GM12864 (cell line): ENCODE measurements around the gene CNMD.
"Not testable (repeated sequence)": the region's sequence is repeated elsewhere in the genome, so short reads cannot be mapped to it uniquely, and the experiment has no call there.

Experiments
- DNase-seq: peaks from one replicate; pipeline ENCODE4 v3.0.0-alpha.2; 2011; ENCODE audit warnings: low read depth
- H3K4me3 ChIP-seq: 2 replicates; pipeline ENCODE4 v1.5.1; 2011; ENCODE audit warnings: mild to moderate bottlenecking, low read depth, low read length, control low read depth
- TF ChIP-seq, protein P1 (sequence below): IDR thresholded peaks from 2 replicates; pipeline ENCODE4 v1.5.1; 2011; ENCODE audit warnings: low read depth, mild to moderate bottlenecking, moderate library complexity, low read length, control low read depth, inconsistent platforms; ENCODE audit errors: missing control alignments

The CNMD gene

DNA sequence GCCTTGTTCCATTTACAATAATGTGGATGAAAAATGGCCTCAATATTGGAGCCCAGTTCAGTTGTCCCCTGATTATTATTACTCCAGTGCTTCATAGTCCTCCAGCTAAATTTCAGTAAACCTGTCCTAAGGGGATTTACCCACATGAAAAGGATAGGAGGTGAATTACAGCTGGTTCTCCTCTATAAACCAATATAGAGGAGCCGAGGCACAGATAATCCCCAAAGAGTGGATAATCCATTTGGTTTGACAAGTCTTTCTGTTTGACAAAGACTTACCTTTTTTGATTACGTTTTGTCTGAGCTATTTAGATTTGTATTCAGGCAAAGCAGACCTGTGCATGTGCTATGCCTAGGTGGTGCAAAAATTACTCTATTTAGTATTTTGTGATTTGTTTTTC is 2.7 kb downstream of the CNMD start:
- TF ChIP-seq, protein P1, sequence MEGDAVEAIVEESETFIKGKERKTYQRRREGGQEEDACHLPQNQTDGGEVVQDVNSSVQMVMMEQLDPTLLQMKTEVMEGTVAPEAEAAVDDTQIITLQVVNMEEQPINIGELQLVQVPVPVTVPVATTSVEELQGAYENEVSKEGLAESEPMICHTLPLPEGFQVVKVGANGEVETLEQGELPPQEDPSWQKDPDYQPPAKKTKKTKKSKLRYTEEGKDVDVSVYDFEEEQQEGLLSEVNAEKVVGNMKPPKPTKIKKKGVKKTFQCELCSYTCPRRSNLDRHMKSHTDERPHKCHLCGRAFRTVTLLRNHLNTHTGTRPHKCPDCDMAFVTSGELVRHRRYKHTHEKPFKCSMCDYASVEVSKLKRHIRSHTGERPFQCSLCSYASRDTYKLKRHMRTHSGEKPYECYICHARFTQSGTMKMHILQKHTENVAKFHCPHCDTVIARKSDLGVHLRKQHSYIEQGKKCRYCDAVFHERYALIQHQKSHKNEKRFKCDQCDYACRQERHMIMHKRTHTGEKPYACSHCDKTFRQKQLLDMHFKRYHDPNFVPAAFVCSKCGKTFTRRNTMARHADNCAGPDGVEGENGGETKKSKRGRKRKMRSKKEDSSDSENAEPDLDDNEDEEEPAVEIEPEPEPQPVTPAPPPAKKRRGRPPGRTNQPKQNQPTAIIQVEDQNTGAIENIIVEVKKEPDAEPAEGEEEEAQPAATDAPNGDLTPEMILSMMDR, result no peak
- no peak overlapping the region for H3K4me3 ChIP-seq
- DNase-seq, result no peak

DNA sequence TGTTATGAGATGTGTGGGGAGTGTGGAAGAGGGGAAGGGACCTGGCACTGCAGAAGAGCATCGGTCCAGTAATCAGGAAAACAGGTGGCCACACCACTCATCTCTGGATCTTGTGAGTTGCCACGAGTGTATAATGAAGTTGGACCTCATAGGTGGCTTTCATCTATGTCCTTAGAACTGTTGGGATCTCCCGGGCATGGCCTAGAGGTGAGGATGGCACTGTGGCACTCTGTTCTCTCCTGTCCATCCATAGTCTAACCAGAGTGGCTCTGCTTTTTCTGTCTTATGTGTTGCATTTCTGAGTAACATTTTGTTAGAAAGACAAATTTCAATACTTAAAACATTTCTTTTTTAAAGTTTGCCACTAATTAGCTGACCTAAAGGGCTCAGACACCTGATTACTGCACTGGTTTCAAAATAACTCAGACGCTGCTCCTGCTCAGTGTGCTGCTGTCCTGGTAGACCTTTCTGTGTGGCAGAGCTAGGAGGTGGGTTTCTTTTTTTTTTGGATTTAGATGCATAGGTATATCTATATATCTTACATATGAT is 5.5 kb downstream of the CNMD start:
- DNase-seq, result no peak
- TF ChIP-seq, protein P1, result no peak
- H3K4me3 ChIP-seq, result no peak overlapping the region

DNA sequence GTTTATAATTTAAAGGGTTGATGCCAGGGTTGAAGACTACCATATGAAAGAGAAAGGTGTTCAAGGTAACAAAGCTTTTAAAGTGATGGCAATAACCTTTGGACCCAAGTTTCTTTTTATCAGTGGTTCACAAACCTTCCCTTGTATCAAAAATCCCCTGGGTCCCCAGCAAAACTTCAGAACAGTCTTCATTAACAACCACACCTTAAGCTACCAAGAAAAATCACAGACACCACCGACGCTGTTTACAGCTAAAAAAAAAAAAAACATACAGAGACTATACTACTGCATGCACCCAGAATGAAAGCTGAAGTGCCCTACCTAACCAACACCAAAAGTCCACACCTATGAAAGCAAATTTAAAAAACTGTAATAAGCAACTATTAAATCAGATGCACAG is 13.4 kb downstream of the CNMD start:
- H3K4me3 ChIP-seq, result no peak overlapping the region
- TF ChIP-seq, protein P1, result no peak
- DNase-seq, result no peak

DNA sequence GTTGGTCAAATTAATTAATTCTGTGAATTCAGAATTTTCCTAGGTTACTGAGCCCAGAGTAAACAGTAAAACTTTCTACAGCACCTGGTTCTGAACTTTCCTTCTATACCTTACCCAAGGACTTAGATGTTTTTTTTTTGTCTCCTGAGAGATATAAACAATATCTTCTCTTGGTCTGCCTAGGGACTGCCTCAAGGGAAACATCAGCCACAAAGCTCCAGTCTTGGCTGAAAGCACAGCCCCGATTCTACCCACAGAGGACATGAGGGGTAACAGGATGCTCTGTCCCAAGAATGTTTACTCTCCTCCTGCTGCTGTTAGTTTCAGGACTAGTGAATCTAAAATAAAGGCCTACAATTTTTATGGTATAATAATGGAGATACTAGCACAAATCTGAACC is 14.3 kb downstream of the CNMD start:
- DNase-seq, result no peak
- H3K4me3 ChIP-seq, result no peak overlapping the region
- TF ChIP-seq, protein P1, result no peak

DNA sequence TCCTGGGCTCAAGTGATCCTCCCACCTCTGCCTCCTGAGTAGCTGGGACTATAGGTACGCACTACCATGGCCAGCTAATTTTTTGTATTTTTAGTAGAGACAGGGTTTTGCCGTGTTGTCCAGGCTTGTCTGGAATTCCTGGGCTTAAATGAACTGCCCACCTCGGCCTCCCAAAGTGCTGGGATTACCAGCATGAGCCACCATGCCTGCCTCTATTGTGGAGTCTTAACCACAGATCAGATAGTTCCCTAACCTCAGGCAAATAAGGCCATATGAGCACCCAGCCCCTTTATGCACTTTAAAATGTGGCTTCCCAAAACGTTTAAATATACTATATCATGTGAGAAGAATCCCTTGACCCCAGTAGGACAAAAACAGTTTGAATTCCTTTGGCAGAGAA is 16.4 kb downstream of the CNMD start:
- no peak for DNase-seq
- no peak overlapping the region for H3K4me3 ChIP-seq
- TF ChIP-seq, protein P1, result no peak

DNA sequence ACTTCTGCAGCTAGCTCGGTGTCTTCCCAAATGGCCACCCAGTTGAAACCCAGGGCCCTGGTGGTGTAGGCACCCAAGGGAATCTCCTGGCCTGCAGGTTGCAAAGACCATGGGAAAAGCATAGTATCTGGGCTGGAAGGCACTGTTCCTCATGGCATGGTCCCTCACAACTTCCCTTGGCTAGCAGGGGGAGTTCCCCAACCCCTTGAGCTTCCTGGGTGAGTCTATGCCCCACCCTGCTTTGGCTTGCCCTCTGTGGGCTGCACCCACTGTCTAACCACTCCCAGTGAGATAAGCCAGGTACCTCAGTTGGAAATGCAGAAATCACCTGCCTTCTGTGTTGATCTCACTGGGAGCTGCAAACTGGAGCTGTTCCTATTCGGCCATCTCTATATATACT is 18.3 kb downstream of the CNMD start:
- not testable (repeated sequence) for DNase-seq

DNA sequence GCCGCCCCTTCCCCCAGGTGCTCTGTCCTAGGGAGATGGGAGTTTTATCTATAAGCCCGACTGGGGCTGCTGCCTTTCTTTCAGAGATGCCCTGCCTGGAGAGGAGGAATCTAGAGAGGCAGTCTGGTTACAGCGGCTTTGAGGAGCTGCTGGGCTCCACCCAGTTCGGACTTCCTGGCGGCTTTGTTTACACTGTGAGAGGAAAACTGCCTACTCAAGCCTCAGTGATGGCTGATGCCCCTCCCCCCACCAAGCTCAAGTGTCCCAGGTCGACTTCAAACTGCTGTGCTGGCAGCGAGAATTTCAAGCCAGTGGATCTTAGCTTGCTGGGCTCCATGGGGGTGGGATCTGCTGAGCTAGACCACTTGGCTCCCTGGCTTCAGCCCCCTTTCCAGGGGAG is 18.7 kb downstream of the CNMD start:
- not testable (repeated sequence) for DNase-seq, H3K4me3 ChIP-seq

More for the DNA sequence above, 18.3 kb downstream of the CNMD start:
- H3K4me3 ChIP-seq, result not testable (repeated sequence)

- no peak for DNase-seq
- TF ChIP-seq, protein P1, result no peak
- no peak overlapping the region for H3K4me3 ChIP-seq
These were observed 25.7 kb downstream of the CNMD start for GRCh38 chr13:52713894-52714293.
